AG04450 (cell line): ENCODE measurements around the gene PDZD2. TPM values are rescaled to one million over a fixed set of nuclear protein-coding genes. Genes with fewer than 3 reads are reported as not detected.

ENCODE experiments used
- CTCF ChIA-PET: fragments of 300-600, 350-600 bp; formaldehyde crosslinking; extraction: SDS; loops from one replicate; lab custom pipeline; 2022; ENCODE audit warnings: antibody characterized with exemption, inconsistent platforms; lab: Charles Lee
- POLR2A ChIA-PET: fragments of 350-600 bp; formaldehyde crosslinking; extraction: SDS; loops from one replicate; lab custom pipeline; 2021; ENCODE audit warnings: antibody characterized with exemption, inconsistent platforms; lab: Yijun Ruan, JAX
- DNase-seq: peaks from one replicate; pipeline ENCODE4 v3.0.0-alpha.2; 2011; ENCODE audit warnings: low read depth, low spot score
- H3K27ac ChIP-seq: one replicate; pipeline ENCODE4 v1.5.1; 2012; ENCODE audit warnings: low read depth, low read length, control low read depth
- H3K27me3 ChIP-seq: one replicate; pipeline ENCODE4 v1.6.0; 2012; ENCODE audit warnings: low read length; ENCODE audit not compliant: control insufficient read depth, insufficient read depth
- H3K4me3 ChIP-seq: 2 replicates; pipeline ENCODE4 v1.5.1; 2011; ENCODE audit warnings: mild to moderate bottlenecking, low read depth, low read length, control low read depth
- H3K9me3 ChIP-seq: 2 replicates; pipeline ENCODE4 v1.5.1; 2012; ENCODE audit warnings: low read length; ENCODE audit not compliant: control insufficient read depth, insufficient read depth
- polyA plus RNA-seq: library from polyadenylated mRNA; depleted of rRNA; stranded (reverse); fragments of >200 nt; gene quantifications from 2 replicates; pipeline ENCODE4 v1.2.3, GENCODE V29; 2011
- TF ChIP-seq, protein P1 (sequence below): IDR thresholded peaks from 2 replicates; pipeline ENCODE4 v1.5.1; 2011; ENCODE audit warnings: low read depth, low read length, control low read depth, inconsistent platforms

The PDZD2 gene
- polyA plus RNA-seq, 1 experiment = 0.40 TPM

DNA sequence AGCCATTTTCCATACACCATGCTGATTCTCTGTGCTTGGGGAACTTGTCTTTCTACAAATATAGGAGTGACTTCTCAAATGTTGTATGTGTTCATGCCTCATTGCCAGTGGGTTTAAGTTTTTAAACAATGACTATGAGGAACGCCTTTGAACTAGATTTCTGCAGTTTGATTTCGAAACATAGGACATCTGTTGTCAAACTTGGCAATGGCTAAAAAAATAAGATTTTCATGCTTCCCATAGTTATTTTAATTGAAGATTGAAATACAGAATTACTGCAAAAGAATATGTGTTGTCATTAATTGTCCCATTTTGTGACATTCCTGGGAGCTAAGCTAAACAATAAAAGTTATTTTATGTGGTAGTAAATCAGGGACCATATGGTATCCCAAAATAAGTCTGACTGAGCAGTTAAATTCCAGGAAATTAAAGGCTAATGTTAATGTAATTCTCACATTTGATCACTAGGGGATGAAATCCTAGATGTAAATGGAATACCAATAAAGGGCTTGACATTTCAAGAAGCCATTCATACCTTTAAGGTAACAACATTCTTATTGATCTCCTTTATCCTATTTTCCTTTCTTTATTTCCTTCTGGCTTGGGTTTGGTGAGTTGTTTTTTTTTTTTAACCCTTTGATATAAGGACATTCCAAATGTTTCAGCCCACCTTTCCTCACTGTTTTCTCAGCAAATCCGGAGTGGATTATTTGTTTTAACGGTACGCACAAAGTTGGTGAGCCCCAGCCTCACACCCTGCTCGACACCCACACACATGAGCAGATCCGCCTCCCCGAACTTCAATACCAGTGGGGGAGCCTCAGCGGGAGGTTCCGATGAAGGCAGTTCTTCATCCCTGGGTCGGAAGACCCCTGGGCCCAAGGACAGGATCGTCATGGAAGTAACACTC is 418.5 kb downstream of the PDZD2 start:
- peaks cover 12% of the 10 kb centered on the region for H3K27me3 ChIP-seq
- H3K9me3 ChIP-seq = no peaks in the 10 kb centered on the region
- no peak overlapping the region for H3K4me3 ChIP-seq
- no peak for DNase-seq
- TF ChIP-seq, protein P1, sequence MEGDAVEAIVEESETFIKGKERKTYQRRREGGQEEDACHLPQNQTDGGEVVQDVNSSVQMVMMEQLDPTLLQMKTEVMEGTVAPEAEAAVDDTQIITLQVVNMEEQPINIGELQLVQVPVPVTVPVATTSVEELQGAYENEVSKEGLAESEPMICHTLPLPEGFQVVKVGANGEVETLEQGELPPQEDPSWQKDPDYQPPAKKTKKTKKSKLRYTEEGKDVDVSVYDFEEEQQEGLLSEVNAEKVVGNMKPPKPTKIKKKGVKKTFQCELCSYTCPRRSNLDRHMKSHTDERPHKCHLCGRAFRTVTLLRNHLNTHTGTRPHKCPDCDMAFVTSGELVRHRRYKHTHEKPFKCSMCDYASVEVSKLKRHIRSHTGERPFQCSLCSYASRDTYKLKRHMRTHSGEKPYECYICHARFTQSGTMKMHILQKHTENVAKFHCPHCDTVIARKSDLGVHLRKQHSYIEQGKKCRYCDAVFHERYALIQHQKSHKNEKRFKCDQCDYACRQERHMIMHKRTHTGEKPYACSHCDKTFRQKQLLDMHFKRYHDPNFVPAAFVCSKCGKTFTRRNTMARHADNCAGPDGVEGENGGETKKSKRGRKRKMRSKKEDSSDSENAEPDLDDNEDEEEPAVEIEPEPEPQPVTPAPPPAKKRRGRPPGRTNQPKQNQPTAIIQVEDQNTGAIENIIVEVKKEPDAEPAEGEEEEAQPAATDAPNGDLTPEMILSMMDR = peak; percentile 29; the same call in 1 of the 2 replicates
- H3K27ac ChIP-seq = no peak overlapping the region
- ChIA-PET CTCF (interaction anchor here (0.8 to 2.9 kb wide), 3 partner anchors 13 to 19 kb away, joined by 4 to 10 read pairs (median 4); no protein-coding TSS in a partner anchor), POLR2A (no interaction called here)

DNA sequence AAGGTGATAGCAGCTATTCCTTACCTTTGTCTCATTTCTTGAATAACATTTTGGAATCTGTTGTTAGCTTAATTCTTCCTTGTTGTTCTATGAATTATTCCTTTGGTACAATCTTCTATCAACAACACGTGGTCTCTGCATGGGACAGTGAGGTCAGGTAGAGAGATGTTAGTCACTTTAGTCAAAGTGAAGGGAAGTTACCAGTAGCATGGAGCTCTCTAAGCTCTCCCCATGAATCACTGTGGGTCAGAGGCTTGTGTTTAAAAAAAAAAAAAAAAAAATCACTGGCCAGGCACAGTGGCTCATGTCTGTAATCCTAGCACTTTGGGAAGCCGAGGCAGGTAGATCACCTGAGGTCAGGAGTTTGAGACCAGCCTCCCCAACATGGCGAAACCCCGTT is 419.2 kb downstream of the PDZD2 start:
- no peaks in the 10 kb centered on the region for H3K9me3 ChIP-seq
- CTCF ChIA-PET = interaction anchor here (0.7 to 2.9 kb wide), 5 partner anchors 13 to 249 kb away, joined by 4 to 10 read pairs (median 7); no protein-coding TSS in a partner anchor
- no peak for DNase-seq
- H3K4me3 ChIP-seq = no peak overlapping the region
- H3K27me3 ChIP-seq = peaks cover 11% of the 10 kb centered on the region
- H3K27ac ChIP-seq = no peak overlapping the region
- TF ChIP-seq, protein P1 = no peak
- POLR2A ChIA-PET = no interaction called here

DNA sequence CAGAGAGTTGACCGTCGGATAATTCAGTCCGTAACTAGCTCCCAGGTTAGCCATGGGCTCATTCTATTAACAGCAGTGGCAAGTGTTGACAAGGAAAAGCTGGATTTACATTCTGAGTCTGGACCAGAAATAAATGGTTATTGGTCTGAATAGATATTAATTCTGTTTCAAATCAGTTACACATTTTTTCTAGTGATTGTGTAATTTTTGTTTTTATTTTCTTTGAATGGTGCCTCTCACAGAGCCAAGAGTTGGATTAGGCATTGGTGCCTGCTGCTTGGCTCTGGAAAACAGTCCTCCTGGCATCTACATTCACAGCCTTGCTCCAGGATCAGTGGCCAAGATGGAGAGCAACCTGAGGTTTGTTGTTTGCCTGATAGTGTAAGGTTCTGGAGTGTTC is 420.1 kb downstream of the PDZD2 start:
- no peak for DNase-seq
- TF ChIP-seq, protein P1 = no peak
- Histone ChIP-seq H3K4me3 (no peak overlapping the region), H3K27ac (no peak overlapping the region), H3K9me3 (no peaks in the 10 kb centered on the region), H3K27me3 (peaks cover 4% of the 10 kb centered on the region)
- POLR2A ChIA-PET = interaction anchor here (0.6 kb wide), 1 partner anchor 367 kb away, joined by 3 read pairs; no protein-coding TSS in a partner anchor
- CTCF ChIA-PET = interaction anchor here (0.6 to 2.9 kb wide), 4 partner anchors 14 to 250 kb away, joined by 3 to 10 read pairs (median 6); no protein-coding TSS in a partner anchor

DNA sequence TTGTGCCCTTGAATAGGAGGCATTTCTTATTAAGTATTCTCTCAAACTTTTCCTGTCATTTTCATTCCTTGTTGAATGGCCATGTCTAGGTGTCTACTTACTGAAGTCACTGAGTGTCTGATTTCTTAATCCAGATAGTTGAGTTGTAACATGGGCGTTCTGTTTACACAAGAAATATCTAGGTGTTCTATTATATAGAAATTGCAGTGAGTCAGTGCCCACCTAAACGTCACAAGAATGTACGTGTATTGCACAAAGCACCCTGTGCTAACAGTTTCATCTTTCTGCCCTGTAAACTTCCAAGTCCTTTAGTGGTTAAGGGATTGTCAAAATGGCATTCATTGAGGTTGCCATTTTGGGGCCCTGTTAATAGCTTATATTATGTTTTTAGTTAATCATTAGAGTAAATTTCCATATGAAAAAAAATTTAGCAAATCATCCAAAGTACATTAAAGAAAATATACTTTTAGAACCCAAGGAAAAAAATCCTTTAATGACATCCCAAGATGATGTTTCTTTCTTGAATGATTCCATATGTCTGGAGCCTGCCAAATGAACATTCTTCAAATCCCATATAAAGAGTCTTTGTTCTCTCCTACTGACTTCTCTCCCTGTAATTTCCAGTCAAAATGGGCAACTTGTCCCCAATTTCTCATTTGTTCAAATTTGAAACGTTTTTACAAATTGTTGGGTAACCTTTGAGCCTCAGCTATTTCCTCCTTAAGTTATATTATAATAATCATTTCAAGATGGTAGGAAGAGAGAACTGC is 421.0 kb downstream of the PDZD2 start:
- TF ChIP-seq, protein P1 = no peak
- Histone ChIP-seq H3K27ac (no peak overlapping the region), H3K4me3 (no peak overlapping the region), H3K9me3 (no peaks in the 10 kb centered on the region), H3K27me3 (no peaks in the 10 kb centered on the region)
- POLR2A ChIA-PET = no interaction called here
- CTCF ChIA-PET = interaction anchor here (1.2 to 2.9 kb wide), 3 partner anchors 15 to 251 kb away, joined by 3 to 10 read pairs (median 8); no protein-coding TSS in a partner anchor
- DNase-seq = no peak
